IPS-11a (cell line): ENCODE data around the gene NDUFAF4.
"Not testable (repeated sequence)": the region's sequence is repeated elsewhere in the genome, so short reads cannot be mapped to it uniquely, and the experiment has no call there.

Experiments used
- H3K4me3 ChIP-seq: one replicate; pipeline ENCODE4 v1.5.1; 2013; ENCODE audit warnings: low read depth, low read length, control low read depth

The NDUFAF4 gene

GRCh38 chr6:96899451-96899998, 1.8 kb upstream of the NDUFAF4 start:
- no peak overlapping the region for H3K4me3 ChIP-seq

- H3K4me3 ChIP-seq: no peak overlapping the region
Observed at GRCh38 chr6:96899019-96899418, 1.3 kb upstream of the NDUFAF4 start.

GRCh38 chr6:96898241-96898851, 655 bp upstream of the NDUFAF4 start:
- peak overlapping the region; percentile 87 for H3K4me3 ChIP-seq

- H3K4me3 ChIP-seq: no peak overlapping the region
Observed at GRCh38 chr6:96889146-96889545, 8.5 kb downstream of the NDUFAF4 start.

- H3K4me3 ChIP-seq: no peak overlapping the region
Observed at GRCh38 chr6:96888745-96889144, 8.9 kb downstream of the NDUFAF4 start.

- no peak overlapping the region for H3K4me3 ChIP-seq
Observed at GRCh38 chr6:96886519-96886918, 11.2 kb downstream of the NDUFAF4 start.

GRCh38 chr6:96885187-96885631, 12.5 kb downstream of the NDUFAF4 start:
- H3K4me3 ChIP-seq: not testable (repeated sequence)

- H3K4me3 ChIP-seq: no peak overlapping the region
Observed at GRCh38 chr6:96878143-96878542, 19.5 kb downstream of the NDUFAF4 start.

GRCh38 chr6:96876886-96877545, 20.7 kb downstream of the NDUFAF4 start:
- H3K4me3 ChIP-seq: no peak overlapping the region

GRCh38 chr6:96872976-96873375, 24.7 kb downstream of the NDUFAF4 start:
- no peak overlapping the region for H3K4me3 ChIP-seq

- no peak overlapping the region for H3K4me3 ChIP-seq
Observed at GRCh38 chr6:96865055-96865405, 32.7 kb downstream of the NDUFAF4 start.

GRCh38 chr6:96864216-96865054, 33.3 kb downstream of the NDUFAF4 start:
- H3K4me3 ChIP-seq: no peak overlapping the region

- no peak overlapping the region for H3K4me3 ChIP-seq
Observed at GRCh38 chr6:96862560-96862959, 35.1 kb downstream of the NDUFAF4 start.

- no peak overlapping the region for H3K4me3 ChIP-seq
Observed at GRCh38 chr6:96861588-96861987, 36.1 kb downstream of the NDUFAF4 start.

GRCh38 chr6:96856856-96857255, 40.8 kb downstream of the NDUFAF4 start:
- no peak overlapping the region for H3K4me3 ChIP-seq

- no peak overlapping the region for H3K4me3 ChIP-seq
Observed at GRCh38 chr6:96853083-96853482, 44.6 kb downstream of the NDUFAF4 start.

- H3K4me3 ChIP-seq: no peak overlapping the region
Observed at GRCh38 chr6:96852605-96853004, 45.1 kb downstream of the NDUFAF4 start.

- H3K4me3 ChIP-seq: no peak overlapping the region
Observed at GRCh38 chr6:96851858-96852257, 45.8 kb downstream of the NDUFAF4 start.

- no peak overlapping the region for H3K4me3 ChIP-seq
Observed at GRCh38 chr6:96849615-96850014, 48.1 kb downstream of the NDUFAF4 start.

GRCh38 chr6:96844530-96844929, 53.2 kb downstream of the NDUFAF4 start:
- H3K4me3 ChIP-seq: no peak overlapping the region

- no peak overlapping the region for H3K4me3 ChIP-seq
Observed at GRCh38 chr6:96841345-96841744, 56.3 kb downstream of the NDUFAF4 start.
